Esophagus muscularis mucosa (tissue), 4 donors: Measurements from ENCODE around the gene CD22.
"Not testable (repeated sequence)": the region's sequence is repeated elsewhere in the genome, so short reads cannot be mapped to it uniquely, and the experiment has no call there.

ENCODE experiments used
- EP300 ChIP-seq: sonication (generic); formaldehyde crosslinking; IDR thresholded peaks from one replicate; pipeline ENCODE4 v1.6.1; 2017; ENCODE audit warnings: antibody characterized with exemption
- POLR2A ChIP-seq: fragments of 450-650 bp; IDR thresholded peaks from one replicate; pipeline ENCODE4 v1.6.1; 2017; ENCODE audit warnings: antibody characterized with exemption, moderate library complexity, mild to moderate bottlenecking, low read depth
- POLR2AphosphoS5 ChIP-seq, 2 donors: sonication (generic); formaldehyde crosslinking; IDR thresholded peaks; one replicate each; pipeline ENCODE4 v1.6.1; 2017; ENCODE audit warnings: antibody characterized with exemption in 2 of 2
- TF ChIP-seq, protein P1 (sequence below), 3 experiments: fragments of 200-600 bp in 2 of 3; fragments of 450-650 bp in 1 of 3; sonication (generic) in 2 of 3; IDR thresholded peaks; one replicate each; pipeline ENCODE4 v1.5.1; 2017 to 2019; ENCODE audit warnings: antibody characterized with exemption in 3 of 3, mild to moderate bottlenecking in 2 of 3, moderate library complexity in 1 of 3

DNA sequence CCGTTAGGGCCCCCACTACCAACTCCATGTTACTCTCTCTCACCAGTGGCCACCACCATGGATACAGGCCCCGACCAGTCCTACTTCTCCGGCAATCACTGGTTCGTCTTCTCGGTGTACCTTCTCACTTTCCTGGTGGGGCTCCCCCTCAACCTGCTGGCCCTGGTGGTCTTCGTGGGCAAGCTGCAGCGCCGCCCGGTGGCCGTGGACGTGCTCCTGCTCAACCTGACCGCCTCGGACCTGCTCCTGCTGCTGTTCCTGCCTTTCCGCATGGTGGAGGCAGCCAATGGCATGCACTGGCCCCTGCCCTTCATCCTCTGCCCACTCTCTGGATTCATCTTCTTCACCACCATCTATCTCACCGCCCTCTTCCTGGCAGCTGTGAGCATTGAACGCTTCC lies 29.8 kb downstream of the CD22 start:
- TF ChIP-seq, protein P1, sequence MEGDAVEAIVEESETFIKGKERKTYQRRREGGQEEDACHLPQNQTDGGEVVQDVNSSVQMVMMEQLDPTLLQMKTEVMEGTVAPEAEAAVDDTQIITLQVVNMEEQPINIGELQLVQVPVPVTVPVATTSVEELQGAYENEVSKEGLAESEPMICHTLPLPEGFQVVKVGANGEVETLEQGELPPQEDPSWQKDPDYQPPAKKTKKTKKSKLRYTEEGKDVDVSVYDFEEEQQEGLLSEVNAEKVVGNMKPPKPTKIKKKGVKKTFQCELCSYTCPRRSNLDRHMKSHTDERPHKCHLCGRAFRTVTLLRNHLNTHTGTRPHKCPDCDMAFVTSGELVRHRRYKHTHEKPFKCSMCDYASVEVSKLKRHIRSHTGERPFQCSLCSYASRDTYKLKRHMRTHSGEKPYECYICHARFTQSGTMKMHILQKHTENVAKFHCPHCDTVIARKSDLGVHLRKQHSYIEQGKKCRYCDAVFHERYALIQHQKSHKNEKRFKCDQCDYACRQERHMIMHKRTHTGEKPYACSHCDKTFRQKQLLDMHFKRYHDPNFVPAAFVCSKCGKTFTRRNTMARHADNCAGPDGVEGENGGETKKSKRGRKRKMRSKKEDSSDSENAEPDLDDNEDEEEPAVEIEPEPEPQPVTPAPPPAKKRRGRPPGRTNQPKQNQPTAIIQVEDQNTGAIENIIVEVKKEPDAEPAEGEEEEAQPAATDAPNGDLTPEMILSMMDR (IDR thresholded peaks at IDR 0.05) = not testable (repeated sequence)
- not testable (repeated sequence) for TF ChIP-seq POLR2AphosphoS5 (IDR thresholded peaks at IDR 0.05); EP300; POLR2A
